GM23248 (cell line): ENCODE measurements around the gene PRPSAP1.

ENCODE experiments used
- EZH2 ChIP-seq: fragments of 200-600 bp; sonication (generic); IDR thresholded peaks from 2 replicates; pipeline ENCODE4 v1.6.1; 2018; ENCODE audit warnings: antibody characterized with exemption, mild to moderate bottlenecking; ENCODE audit not compliant: insufficient read depth, poor library complexity, severe bottlenecking
- EZH2phosphoT487 ChIP-seq: fragments of 200-600 bp; sonication (generic); IDR thresholded peaks from 2 replicates; pipeline ENCODE4 v1.6.1; 2018; ENCODE audit warnings: antibody characterized with exemption, moderate library complexity, mild to moderate bottlenecking, low read depth; ENCODE audit not compliant: insufficient read depth

DNA sequence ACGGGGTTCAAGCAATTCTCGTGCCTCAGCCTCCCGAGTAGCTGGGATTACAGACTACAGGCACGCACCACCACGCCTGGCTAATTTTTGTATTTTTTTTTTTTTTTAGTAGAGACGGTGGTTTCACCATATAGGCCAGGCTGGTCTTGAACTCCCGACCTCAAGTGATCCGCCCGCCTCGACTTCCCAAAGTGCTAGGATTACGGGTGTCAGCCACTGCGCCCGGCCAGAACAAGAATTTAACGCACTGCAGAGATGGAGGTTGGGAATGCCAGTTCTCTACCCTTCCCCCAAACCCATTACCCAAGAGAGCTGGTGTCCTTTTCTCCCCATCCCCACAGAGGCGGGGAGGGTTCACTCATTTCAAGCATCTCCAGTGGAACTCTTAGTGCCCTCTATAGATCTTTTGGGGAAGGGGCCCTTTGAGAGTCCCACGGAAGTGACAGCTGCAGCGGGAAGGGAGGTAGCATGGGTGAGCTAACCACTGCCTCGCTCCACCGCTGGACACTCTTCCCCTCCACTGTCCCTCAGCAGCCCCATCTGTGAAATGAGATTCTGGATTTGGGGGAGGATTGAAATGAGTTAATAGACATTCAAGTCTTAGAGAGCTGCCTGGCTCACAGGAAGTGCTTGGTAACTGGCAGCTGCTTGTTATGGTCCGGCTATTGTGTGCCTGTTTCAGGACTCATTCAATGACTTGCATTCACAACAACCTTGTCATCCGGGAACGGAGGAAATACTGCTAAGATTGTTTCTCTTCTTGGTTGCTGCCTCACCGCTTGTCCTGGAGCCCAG lies 92.1 kb downstream of the PRPSAP1 start:
- TF ChIP-seq EZH2: no peak
- TF ChIP-seq EZH2phosphoT487: no peak
